ENCODE results near the gene PTPA.

The PTPA gene

DNA sequence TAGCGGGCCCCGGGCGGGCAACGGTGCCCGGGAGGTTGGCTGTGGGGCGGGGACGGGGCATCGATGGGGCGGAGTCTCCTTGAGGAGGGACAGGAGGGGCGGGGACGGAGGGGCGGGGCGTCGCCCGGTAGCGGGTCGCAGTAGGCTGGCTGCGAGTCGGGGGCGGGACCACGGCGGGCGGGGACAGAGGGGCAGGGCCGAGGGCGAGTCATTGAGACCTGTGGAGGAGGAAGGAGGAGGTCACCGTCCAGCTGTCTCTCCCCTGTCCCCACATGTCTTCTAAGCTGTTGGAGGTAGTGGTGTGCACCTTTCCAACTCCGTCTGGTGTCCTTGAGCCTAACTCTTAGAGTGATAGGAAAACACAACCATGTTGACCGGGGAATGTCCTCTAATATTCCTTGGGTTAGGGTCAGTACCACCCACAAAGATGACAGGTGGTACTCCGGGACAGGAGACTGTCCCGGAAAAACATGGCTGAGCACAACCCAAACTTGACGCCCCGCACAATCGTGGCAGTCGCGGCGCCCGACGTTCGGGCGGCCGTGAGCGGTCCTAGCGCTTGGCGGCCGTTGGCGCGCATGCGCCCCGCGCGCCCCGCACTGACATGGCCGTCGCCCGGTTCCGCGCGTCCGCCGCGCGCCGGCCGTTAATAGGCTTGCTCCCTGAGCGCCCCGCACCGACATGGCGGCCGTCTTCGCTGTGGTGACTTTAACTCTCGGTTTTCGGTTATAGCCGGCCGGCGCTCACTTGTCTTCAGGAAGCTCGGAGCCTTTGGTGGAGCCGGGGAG is at the start of gene PTPA, which contains the start of gene CRAT (continued):
- TF ChIP-seq, protein P1, sequence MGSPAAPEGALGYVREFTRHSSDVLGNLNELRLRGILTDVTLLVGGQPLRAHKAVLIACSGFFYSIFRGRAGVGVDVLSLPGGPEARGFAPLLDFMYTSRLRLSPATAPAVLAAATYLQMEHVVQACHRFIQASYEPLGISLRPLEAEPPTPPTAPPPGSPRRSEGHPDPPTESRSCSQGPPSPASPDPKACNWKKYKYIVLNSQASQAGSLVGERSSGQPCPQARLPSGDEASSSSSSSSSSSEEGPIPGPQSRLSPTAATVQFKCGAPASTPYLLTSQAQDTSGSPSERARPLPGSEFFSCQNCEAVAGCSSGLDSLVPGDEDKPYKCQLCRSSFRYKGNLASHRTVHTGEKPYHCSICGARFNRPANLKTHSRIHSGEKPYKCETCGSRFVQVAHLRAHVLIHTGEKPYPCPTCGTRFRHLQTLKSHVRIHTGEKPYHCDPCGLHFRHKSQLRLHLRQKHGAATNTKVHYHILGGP (tag by site-specific recombination; IDR thresholded peaks at IDR 0.05): no peak
- TF ChIP-seq ZNF837 (tag by site-specific recombination; IDR thresholded peaks at IDR 0.05): no peak
- TF ChIP-seq ZNF549 (tag by site-specific recombination; IDR thresholded peaks at IDR 0.05): no peak
- no peak for TF ChIP-seq ZNF777 (tag by site-specific recombination; IDR thresholded peaks at IDR 0.05; ENCODE audit: borderline replicate concordance)
- TF ChIP-seq, protein P2, sequence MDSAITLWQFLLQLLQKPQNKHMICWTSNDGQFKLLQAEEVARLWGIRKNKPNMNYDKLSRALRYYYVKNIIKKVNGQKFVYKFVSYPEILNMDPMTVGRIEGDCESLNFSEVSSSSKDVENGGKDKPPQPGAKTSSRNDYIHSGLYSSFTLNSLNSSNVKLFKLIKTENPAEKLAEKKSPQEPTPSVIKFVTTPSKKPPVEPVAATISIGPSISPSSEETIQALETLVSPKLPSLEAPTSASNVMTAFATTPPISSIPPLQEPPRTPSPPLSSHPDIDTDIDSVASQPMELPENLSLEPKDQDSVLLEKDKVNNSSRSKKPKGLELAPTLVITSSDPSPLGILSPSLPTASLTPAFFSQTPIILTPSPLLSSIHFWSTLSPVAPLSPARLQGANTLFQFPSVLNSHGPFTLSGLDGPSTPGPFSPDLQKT (IDR thresholded peaks at IDR 0.05; ENCODE audit: borderline replicate concordance, low read depth, low read length): no peak
- TF ChIP-seq, protein P3, sequence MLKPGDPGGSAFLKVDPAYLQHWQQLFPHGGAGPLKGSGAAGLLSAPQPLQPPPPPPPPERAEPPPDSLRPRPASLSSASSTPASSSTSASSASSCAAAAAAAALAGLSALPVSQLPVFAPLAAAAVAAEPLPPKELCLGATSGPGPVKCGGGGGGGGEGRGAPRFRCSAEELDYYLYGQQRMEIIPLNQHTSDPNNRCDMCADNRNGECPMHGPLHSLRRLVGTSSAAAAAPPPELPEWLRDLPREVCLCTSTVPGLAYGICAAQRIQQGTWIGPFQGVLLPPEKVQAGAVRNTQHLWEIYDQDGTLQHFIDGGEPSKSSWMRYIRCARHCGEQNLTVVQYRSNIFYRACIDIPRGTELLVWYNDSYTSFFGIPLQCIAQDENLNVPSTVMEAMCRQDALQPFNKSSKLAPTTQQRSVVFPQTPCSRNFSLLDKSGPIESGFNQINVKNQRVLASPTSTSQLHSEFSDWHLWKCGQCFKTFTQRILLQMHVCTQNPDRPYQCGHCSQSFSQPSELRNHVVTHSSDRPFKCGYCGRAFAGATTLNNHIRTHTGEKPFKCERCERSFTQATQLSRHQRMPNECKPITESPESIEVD (tag by site-specific recombination; IDR thresholded peaks at IDR 0.05): no peak
- TF ChIP-seq ZNF544 (tag by site-specific recombination; IDR thresholded peaks at IDR 0.05): no peak
- TF ChIP-seq ZNF404 (tag by site-specific recombination; IDR thresholded peaks at IDR 0.05): no peak
- TF ChIP-seq, protein P4, sequence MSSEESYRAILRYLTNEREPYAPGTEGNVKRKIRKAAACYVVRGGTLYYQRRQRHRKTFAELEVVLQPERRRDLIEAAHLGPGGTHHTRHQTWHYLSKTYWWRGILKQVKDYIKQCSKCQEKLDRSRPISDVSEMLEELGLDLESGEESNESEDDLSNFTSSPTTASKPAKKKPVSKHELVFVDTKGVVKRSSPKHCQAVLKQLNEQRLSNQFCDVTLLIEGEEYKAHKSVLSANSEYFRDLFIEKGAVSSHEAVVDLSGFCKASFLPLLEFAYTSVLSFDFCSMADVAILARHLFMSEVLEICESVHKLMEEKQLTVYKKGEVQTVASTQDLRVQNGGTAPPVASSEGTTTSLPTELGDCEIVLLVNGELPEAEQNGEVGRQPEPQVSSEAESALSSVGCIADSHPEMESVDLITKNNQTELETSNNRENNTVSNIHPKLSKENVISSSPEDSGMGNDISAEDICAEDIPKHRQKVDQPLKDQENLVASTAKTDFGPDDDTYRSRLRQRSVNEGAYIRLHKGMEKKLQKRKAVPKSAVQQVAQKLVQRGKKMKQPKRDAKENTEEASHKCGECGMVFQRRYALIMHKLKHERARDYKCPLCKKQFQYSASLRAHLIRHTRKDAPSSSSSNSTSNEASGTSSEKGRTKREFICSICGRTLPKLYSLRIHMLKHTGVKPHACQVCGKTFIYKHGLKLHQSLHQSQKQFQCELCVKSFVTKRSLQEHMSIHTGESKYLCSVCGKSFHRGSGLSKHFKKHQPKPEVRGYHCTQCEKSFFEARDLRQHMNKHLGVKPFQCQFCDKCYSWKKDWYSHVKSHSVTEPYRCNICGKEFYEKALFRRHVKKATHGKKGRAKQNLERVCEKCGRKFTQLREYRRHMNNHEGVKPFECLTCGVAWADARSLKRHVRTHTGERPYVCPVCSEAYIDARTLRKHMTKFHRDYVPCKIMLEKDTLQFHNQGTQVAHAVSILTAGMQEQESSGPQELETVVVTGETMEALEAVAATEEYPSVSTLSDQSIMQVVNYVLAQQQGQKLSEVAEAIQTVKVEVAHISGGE (tag by site-specific recombination; conservative IDR thresholded peaks at IDR 0.05; ENCODE audit: low read depth): peak; percentile 68
- no peak for TF ChIP-seq ZNF140 (tag by site-specific recombination; IDR thresholded peaks at IDR 0.05)
- no peak for TF ChIP-seq ZNF529 (tag by site-specific recombination; IDR thresholded peaks at IDR 0.05; ENCODE audit: insufficient replicate concordance)
- peak; percentile 63 for TF ChIP-seq KLF8 (tag by site-specific recombination; IDR thresholded peaks at IDR 0.05)
- TF ChIP-seq, protein P5, sequence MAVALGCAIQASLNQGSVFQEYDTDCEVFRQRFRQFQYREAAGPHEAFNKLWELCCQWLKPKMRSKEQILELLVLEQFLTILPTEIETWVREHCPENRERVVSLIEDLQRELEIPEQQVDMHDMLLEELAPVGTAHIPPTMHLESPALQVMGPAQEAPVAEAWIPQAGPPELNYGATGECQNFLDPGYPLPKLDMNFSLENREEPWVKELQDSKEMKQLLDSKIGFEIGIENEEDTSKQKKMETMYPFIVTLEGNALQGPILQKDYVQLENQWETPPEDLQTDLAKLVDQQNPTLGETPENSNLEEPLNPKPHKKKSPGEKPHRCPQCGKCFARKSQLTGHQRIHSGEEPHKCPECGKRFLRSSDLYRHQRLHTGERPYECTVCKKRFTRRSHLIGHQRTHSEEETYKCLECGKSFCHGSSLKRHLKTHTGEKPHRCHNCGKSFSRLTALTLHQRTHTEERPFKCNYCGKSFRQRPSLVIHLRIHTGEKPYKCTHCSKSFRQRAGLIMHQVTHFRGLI (tag by site-specific recombination; IDR thresholded peaks at IDR 0.05): 0 out of 2 replicates have a peak, but pooled peaks have one; percentile 12
- TF ChIP-seq ZNF16 (tag by site-specific recombination; IDR thresholded peaks at IDR 0.05; ENCODE audit: low read depth): no peak
- TF ChIP-seq ZNF785 (tag by site-specific recombination; IDR thresholded peaks at IDR 0.05): no peak; the same call in 1 of the 2 replicates
- TF ChIP-seq, protein P6, sequence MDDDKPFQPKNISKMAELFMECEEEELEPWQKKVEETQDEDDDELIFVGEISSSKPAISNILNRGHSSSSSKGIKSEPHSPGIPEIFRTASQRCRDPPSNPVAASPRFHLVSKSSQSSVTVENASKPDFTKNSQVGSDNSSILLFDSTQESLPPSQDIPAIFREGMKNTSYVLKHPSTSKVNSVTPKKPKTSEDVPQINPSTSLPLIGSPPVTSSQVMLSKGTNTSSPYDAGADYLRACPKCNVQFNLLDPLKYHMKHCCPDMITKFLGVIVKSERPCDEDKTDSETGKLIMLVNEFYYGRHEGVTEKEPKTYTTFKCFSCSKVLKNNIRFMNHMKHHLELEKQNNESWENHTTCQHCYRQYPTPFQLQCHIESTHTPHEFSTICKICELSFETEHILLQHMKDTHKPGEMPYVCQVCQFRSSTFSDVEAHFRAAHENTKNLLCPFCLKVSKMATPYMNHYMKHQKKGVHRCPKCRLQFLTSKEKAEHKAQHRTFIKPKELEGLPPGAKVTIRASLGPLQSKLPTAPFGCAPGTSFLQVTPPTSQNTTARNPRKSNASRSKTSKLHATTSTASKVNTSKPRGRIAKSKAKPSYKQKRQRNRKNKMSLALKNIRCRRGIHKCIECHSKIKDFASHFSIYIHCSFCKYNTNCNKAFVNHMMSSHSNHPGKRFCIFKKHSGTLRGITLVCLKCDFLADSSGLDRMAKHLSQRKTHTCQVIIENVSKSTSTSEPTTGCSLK (tag by site-specific recombination; IDR thresholded peaks at IDR 0.05): no peak
- TF ChIP-seq, protein P7, sequence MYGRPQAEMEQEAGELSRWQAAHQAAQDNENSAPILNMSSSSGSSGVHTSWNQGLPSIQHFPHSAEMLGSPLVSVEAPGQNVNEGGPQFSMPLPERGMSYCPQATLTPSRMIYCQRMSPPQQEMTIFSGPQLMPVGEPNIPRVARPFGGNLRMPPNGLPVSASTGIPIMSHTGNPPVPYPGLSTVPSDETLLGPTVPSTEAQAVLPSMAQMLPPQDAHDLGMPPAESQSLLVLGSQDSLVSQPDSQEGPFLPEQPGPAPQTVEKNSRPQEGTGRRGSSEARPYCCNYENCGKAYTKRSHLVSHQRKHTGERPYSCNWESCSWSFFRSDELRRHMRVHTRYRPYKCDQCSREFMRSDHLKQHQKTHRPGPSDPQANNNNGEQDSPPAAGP (tag by site-specific recombination; IDR thresholded peaks at IDR 0.05): peak; percentile 79

All from HEK293 (cell line).